Osteoblast (primary cell): Measurements from ENCODE around the gene AFMID. TPM values are rescaled to one million over a fixed set of nuclear protein-coding genes. Genes with fewer than 3 reads are reported as not detected.
"Not testable (repeated sequence)": the region's sequence is repeated elsewhere in the genome, so short reads cannot be mapped to it uniquely, and the experiment has no call there.

Experiments
- DNase-seq: peaks from one replicate; pipeline ENCODE4 v3.0.0; 2011; ENCODE audit warnings: low spot score, mixed read lengths; ENCODE audit not compliant: insufficient read length; ENCODE audit errors: missing footprints
- H2AFZ ChIP-seq: 2 replicates; pipeline ENCODE4 v1.6.0; 2011; ENCODE audit warnings: mild to moderate bottlenecking, low read length
- H3K27ac ChIP-seq: 2 replicates; pipeline ENCODE4 v1.5.1; 2011; ENCODE audit warnings: mild to moderate bottlenecking, low read depth, low read length, moderate library complexity
- H3K27me3 ChIP-seq: 2 replicates; pipeline ENCODE4 v1.6.0; 2012; ENCODE audit warnings: mild to moderate bottlenecking, control low read depth, inconsistent platforms, low read length, moderate library complexity; ENCODE audit not compliant: insufficient read depth
- H3K36me3 ChIP-seq: 2 replicates; pipeline ENCODE4 v1.5.1; 2011; ENCODE audit warnings: mild to moderate bottlenecking, low read length, control low read depth, moderate library complexity; ENCODE audit not compliant: insufficient read depth
- H3K4me1 ChIP-seq: 2 replicates; pipeline ENCODE4 v1.5.1; 2011; ENCODE audit warnings: mild to moderate bottlenecking, low read length, control low read depth, moderate library complexity; ENCODE audit not compliant: insufficient read depth
- H3K4me2 ChIP-seq: 2 replicates; pipeline ENCODE4 v1.6.0; 2011; ENCODE audit warnings: mild to moderate bottlenecking, low read length; ENCODE audit not compliant: insufficient read depth
- H3K4me3 ChIP-seq: fragments of 200-600 bp; sonication (generic); 3 replicates; pipeline ENCODE4 v1.5.1; 2012; ENCODE audit warnings: mild to moderate bottlenecking, low read length, inconsistent platforms; ENCODE audit not compliant: insufficient read depth
- H3K79me2 ChIP-seq: 2 replicates; pipeline ENCODE4 v1.6.0; 2012; ENCODE audit warnings: mild to moderate bottlenecking, low read length, control low read depth, inconsistent platforms; ENCODE audit not compliant: insufficient read depth
- H3K9me3 ChIP-seq: 2 replicates; pipeline ENCODE4 v1.5.1; 2011; ENCODE audit warnings: low read depth, low read length, control low read depth
- H4K20me1 ChIP-seq: 2 replicates; pipeline ENCODE4 v1.6.0; 2012; ENCODE audit warnings: mild to moderate bottlenecking, low read length, control low read depth; ENCODE audit not compliant: insufficient read depth
- CTCF ChIP-seq: IDR thresholded peaks from 2 replicates; pipeline ENCODE4 v1.5.1; 2011; ENCODE audit warnings: mild to moderate bottlenecking, low read depth, low read length, moderate library complexity; ENCODE audit errors: extremely low read depth
- total RNA-seq: library from RNA; depleted of rRNA; stranded (reverse); fragments of >200 nt; gene quantifications from 2 replicates; pipeline ENCODE4 v1.2.3, GENCODE V29; 2012

The AFMID gene
- total RNA-seq, 1 donor = 23.2 TPM

GRCh38 chr17:78252111-78252634 lies 65.0 kb downstream of the AFMID start:
- peaks cover 6% of the 10 kb centered on the region for H3K27me3 ChIP-seq
- no peak overlapping the region for H2AFZ ChIP-seq
- no peaks in the 10 kb centered on the region for H3K36me3 ChIP-seq
- H3K4me1 ChIP-seq = peaks cover 9% of the 10 kb centered on the region
- no peak overlapping the region for H3K4me2 ChIP-seq
- no peaks in the 10 kb centered on the region for H3K79me2 ChIP-seq
- peak; percentile 48 for DNase-seq
- no peak for TF ChIP-seq CTCF
- no peaks in the 10 kb centered on the region for H4K20me1 ChIP-seq
- no peak overlapping the region for H3K27ac ChIP-seq
- H3K4me3 ChIP-seq = no peak overlapping the region
- no peaks in the 10 kb centered on the region for H3K9me3 ChIP-seq

DNA sequence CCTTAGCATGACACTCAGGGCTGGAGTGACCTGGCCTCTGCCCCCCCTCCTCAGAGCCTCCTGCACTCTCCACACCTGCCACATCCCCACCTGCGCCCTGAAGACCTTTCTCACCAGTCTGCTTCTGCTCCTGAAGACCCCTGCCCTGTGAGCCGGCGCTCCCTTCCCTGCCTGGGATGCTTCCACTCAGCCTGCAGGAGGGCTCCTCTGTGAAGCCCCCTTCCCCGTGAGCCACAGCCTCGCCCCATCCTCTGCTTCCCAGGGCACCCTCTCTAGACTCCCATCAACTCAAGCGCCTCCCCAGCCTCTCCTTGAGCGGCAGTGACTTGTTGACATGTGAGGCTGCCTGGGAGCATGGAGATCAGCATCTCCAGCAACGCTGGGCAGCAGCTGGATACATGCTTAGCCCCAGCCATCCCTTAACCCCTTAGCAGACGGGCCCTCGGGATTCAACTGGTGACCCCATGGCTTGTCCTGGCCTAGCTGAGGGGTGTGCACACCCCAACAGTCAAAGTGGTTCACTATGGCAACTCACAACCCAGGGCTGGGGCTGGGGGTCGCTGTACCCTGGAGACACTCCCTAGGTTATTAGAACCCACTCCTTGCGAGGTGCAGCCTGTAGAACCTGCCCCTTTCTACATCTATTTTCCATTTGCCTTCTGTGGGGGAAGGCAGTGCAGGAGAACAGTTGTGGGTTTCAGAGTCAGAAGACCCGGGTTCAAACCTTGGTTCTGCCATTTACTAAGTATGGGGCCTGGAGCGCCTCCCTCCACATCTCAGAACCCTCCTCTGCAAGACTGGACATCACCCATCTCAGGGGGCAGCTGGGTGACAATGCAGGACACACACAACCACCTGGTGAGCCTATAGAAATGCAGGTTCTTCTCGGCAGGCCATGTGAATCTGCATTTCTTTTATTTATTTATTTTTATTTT lies 65.8 kb downstream of the AFMID start:
- Histone ChIP-seq H4K20me1 (no peaks in the 10 kb centered on the region), H3K4me3 (no peak overlapping the region), H3K4me1 (peaks cover 9% of the 10 kb centered on the region), H3K79me2 (no peaks in the 10 kb centered on the region), H2AFZ (no peak overlapping the region), H3K4me2 (no peak overlapping the region), H3K36me3 (no peaks in the 10 kb centered on the region), H3K9me3 (no peaks in the 10 kb centered on the region), H3K27me3 (peaks cover 6% of the 10 kb centered on the region), H3K27ac (no peak overlapping the region)
- DNase-seq = peak; percentile 83
- TF ChIP-seq CTCF = no peak

GRCh38 chr17:78253636-78253945 lies 66.4 kb downstream of the AFMID start:
- H3K27ac ChIP-seq, H3K27me3 ChIP-seq: not testable (repeated sequence)

GRCh38 chr17:78253946-78254672 lies 66.9 kb downstream of the AFMID start:
- Histone ChIP-seq H3K4me3 (peak overlapping the region; percentile 94), H3K4me2 (peak overlapping the region; percentile 89), H3K36me3 (no peaks in the 10 kb centered on the region), H3K4me1 (peaks cover 9% of the 10 kb centered on the region), H2AFZ (peak overlapping the region; percentile 92), H3K27me3 (peaks cover 6% of the 10 kb centered on the region), H3K27ac (peak overlapping the region; percentile 41), H4K20me1 (no peaks in the 10 kb centered on the region), H3K9me3 (no peaks in the 10 kb centered on the region), H3K79me2 (no peaks in the 10 kb centered on the region)
- no peak for TF ChIP-seq CTCF
- peak; percentile 99 for DNase-seq

More at GRCh38 chr17:78253636-78253945, 66.4 kb downstream of the AFMID start:
- not testable (repeated sequence) for H3K79me2 ChIP-seq, H3K36me3 ChIP-seq, DNase-seq, H2AFZ ChIP-seq, H4K20me1 ChIP-seq, H3K4me1 ChIP-seq, H3K9me3 ChIP-seq
- peak overlapping the region; percentile 89 for H3K4me2 ChIP-seq
- H3K4me3 ChIP-seq = peak overlapping the region; percentile 94
